Calu3 (cell line): ENCODE data around the gene CTNNA2. TPM values are rescaled to one million over a fixed set of nuclear protein-coding genes. Genes with fewer than 3 reads are reported as not detected.

ENCODE experiments used
- BruUV-seq: library from RNA; stranded (reverse); fragments of 400-500 nt; replicated peaks from 2 replicates; lab custom pipeline; 2021; lab: Mats Ljungman, UMichigan
- CTCF ChIA-PET: fragments of 300-600 bp; sonication (Branson Sonifier 250); formaldehyde crosslinking; loops from one replicate; lab custom pipeline; 2022; ENCODE audit warnings: antibody characterized with exemption; lab: Charles Lee
- DNase-seq: peaks from one replicate; pipeline ENCODE4 v3.0.0; 2022
- H3K27ac Mint-ChIP-seq: one replicate; pipeline ENCODE4 v1.8.0; 2022; ENCODE audit warnings: mixed read lengths; ENCODE audit not compliant: unreplicated experiment
- H3K27me3 Mint-ChIP-seq: one replicate; pipeline ENCODE4 v1.8.0; 2022; ENCODE audit warnings: mixed read lengths; ENCODE audit not compliant: unreplicated experiment
- H3K36me3 Mint-ChIP-seq: one replicate; pipeline ENCODE4 v1.8.0; 2022; ENCODE audit warnings: mild to moderate bottlenecking, moderate library complexity, mixed read lengths; ENCODE audit not compliant: insufficient read depth, unreplicated experiment
- H3K4me1 Mint-ChIP-seq: one replicate; pipeline ENCODE4 v1.8.0; 2022; ENCODE audit warnings: mild to moderate bottlenecking, low read depth, mixed read lengths; ENCODE audit not compliant: unreplicated experiment
- H3K4me3 Mint-ChIP-seq: one replicate; pipeline ENCODE4 v1.8.0; 2022; ENCODE audit warnings: mild to moderate bottlenecking, low read depth, moderate library complexity, mixed read lengths; ENCODE audit not compliant: unreplicated experiment
- H3K9me3 Mint-ChIP-seq: one replicate; pipeline ENCODE4 v1.8.0; 2022; ENCODE audit warnings: low read depth, mixed read lengths; ENCODE audit not compliant: unreplicated experiment
- CTCF ChIP-seq: fragments of 200-600 bp; IDR thresholded peaks from one replicate; pipeline ENCODE4 v1.8.0; 2022; ENCODE audit warnings: antibody characterized with exemption; ENCODE audit not compliant: unreplicated experiment
- intact Hi-C: fragments of 100-400 bp; cut with micrococcal nuclease; formaldehyde crosslinking; loops from one replicate; pipeline ENCODE4 v1.10.0; 2022; ENCODE audit not compliant: unreplicated experiment
- total RNA-seq: library from RNA; stranded (reverse); gene quantifications from 2 replicates; pipeline ENCODE4 v1.2.3, GENCODE V29; 2022

Gene CTNNA2
- total RNA-seq, 1 experiment from 2014 or later = not detected

GRCh38 chr2:80151651-80152050, 638.8 kb downstream of the CTNNA2 start:
- no TSS peak for BruUV-seq
- no peak overlapping the region for H3K4me3 Mint-ChIP-seq
- peaks cover 4% of the 10 kb centered on the region for H3K9me3 Mint-ChIP-seq
- no peak for DNase-seq
- TF ChIP-seq CTCF = no peak
- H3K27ac Mint-ChIP-seq = no peak overlapping the region
- CTCF ChIA-PET = no interaction called here
- no peaks in the 10 kb centered on the region for H3K4me1 Mint-ChIP-seq
- no peaks in the 10 kb centered on the region for H3K27me3 Mint-ChIP-seq
- intact Hi-C loops = no loop called here
- no peaks in the 10 kb centered on the region for H3K36me3 Mint-ChIP-seq

- Mint-ChIP-seq H3K27me3 (no peaks in the 10 kb centered on the region), H3K36me3 (no peaks in the 10 kb centered on the region), H3K9me3 (peaks cover 7% of the 10 kb centered on the region), H3K27ac (no peak overlapping the region), H3K4me3 (no peak overlapping the region), H3K4me1 (no peaks in the 10 kb centered on the region)
- no peak for TF ChIP-seq CTCF
- CTCF ChIA-PET = no interaction called here
- intact Hi-C loops = no loop called here
- DNase-seq = no peak
- no TSS peak for BruUV-seq
Measured at GRCh38 chr2:80153151-80153550, 640.3 kb downstream of the CTNNA2 start.

- Mint-ChIP-seq H3K4me3 (no peak overlapping the region), H3K9me3 (peaks cover 7% of the 10 kb centered on the region), H3K27me3 (no peaks in the 10 kb centered on the region), H3K36me3 (no peaks in the 10 kb centered on the region), H3K4me1 (no peaks in the 10 kb centered on the region), H3K27ac (no peak overlapping the region)
- no peak for DNase-seq
- intact Hi-C loops = no loop called here
- CTCF ChIA-PET = no interaction called here
- no TSS peak for BruUV-seq
- no peak for TF ChIP-seq CTCF
Measured at GRCh38 chr2:80153768-80154167, 640.9 kb downstream of the CTNNA2 start.

GRCh38 chr2:80154231-80154915, 641.5 kb downstream of the CTNNA2 start:
- H3K36me3 Mint-ChIP-seq = no peaks in the 10 kb centered on the region
- no peak overlapping the region for H3K27ac Mint-ChIP-seq
- TF ChIP-seq CTCF = no peak
- BruUV-seq = no TSS peak
- no peaks in the 10 kb centered on the region for H3K4me1 Mint-ChIP-seq
- H3K9me3 Mint-ChIP-seq = peaks cover 7% of the 10 kb centered on the region
- DNase-seq = no peak
- CTCF ChIA-PET = no interaction called here
- intact Hi-C loops = no loop called here
- no peak overlapping the region for H3K4me3 Mint-ChIP-seq
- no peaks in the 10 kb centered on the region for H3K27me3 Mint-ChIP-seq
